ENCODE results near the gene ASB7.

ASB7 gene

DNA sequence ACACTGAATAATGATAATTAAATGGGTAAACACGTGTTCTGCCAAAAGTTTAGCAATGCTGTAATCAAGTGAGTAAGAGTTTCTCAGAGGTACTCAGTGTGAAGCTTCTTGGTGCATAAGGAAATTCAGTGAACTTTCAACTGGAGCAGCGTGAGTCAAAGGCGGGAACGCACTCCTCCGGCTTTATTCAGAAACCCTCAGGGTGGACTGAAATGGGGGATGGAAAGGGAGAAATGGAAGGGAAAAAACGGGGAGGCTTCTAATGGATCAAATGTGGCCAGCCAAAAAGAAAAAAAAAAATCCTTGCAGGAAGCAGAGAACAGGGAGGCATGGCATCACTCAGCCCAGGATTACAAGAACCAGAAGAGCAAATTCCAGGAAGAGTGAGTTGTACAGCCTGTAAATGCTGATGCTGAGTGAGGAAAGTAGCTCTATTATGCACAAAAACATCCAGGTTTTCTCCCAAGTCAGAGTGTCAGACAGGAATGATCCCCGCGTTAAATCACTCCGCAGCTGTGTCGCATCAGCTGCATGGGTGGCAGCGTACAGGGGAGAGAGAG lies 85.3 kb downstream of the ASB7 start:
- no peak for FAIRE-seq

DNA sequence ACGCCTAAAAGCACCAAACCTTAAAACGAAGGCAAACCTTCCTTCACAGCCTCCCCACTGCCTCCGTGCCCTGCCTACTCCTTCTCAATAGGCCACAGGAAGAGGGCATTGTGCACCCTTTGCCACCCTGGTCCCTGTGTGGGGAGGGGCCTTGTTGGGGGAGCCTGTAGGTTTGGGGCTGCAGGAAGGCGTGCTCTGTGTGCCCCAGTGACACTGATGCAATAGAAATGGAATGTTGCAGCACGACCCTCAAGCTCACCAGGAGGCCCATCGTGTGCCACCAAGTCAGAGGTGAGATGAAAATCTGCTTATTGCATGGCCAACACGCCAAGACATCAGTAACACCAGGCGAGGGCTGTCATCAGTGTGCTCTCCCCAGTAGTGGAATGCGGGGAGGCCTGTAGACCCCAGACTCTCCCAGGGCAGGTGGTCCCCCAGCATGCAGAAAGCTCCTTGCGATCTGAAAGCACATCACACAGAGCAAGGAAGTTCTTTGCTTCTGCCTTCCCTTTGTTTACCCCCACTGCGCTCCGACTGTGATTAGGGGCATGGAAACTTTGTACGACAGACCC lies 86.2 kb downstream of the ASB7 start:
- FAIRE-seq: no peak

DNA sequence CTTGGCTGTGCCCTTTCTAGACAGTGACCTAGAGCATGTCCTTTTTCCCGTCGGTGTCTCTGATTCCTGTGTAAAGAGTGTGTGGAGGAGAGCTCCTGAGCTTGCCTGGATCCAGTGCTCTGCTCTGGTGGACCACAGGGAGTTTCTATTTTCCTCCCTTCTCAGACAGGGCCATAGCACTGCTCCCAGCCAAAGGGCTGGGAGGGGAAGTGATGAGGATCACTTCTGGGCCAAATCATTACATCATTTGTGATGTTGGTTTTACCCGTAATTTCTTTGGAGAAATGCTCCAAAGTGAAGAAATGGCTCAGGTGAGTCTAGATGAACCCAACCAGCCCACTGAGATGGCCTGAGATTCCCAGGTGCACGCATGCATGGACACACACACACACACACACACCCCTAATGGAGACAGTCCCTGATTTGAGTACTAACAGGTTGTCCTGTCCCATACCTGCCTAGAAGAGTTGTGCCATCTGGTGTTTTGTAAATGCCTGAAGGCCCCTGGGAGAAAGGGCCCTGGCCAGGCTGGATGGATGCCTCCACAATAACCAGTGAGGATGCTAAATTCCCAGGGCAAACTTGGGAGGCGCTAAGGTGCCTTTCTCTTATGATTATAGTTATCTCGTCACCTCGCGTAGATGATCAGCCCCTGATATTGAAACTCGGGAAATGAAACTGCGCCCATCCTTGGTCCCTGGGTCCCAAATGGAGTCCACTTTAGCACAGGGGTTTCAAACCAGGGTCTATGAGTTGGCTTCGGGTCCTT lies 86.9 kb downstream of the ASB7 start:
- no peak for FAIRE-seq

DNA sequence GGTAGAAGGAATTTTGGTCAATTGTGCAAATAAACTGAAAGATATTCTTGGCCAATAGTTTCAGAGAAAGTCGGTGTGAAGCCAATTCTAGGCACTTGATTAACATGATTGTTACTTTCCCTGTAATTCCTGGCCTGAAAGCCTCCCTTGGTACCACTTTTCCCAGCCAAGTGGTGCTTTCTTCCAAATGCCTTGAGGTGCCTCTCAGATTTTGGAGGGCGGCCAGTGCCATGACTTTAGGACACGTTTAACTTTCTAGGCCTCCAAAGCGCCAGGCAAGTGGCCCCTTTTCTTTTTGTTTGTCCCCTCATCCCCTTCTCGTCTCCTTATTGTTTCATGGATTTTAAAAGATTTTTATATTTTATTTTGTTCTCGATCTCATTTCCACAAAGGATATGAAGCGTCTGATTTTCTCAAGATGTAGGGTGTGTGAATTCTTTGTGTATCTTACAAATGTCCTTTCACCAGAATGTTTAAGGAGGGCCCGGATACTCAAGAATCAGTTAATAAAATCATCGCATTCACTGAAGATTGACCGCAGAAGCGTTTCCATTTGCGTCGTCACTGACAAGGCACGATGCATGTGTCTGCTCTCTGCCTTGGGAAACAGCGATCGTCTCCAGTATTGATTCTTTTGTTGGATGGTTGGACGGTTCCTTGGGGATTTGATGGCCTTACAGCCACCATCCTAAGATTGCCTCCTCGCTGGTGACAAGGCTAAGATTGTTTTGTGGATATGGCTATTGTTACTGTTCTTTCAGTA lies 87.8 kb downstream of the ASB7 start:
- FAIRE-seq: no peak

DNA sequence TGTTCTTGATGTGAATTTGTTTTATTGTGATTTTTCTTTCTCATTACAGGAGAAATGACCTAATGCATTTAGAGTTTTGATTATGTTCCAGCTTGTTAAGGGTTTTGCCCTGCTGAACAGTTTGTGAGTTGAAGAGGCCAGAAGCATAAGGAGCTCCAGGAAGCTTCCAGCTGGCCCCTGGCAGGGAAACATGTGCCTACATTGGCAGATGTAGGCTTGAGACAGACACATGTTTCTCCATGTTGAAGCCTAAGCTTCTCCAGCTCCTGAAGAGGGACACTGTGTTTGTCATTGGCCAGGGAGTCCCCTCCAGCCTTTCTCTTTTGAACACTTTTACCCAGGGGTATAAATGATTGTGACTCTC lies 88.4 kb downstream of the ASB7 start:
- no peak for FAIRE-seq

DNA sequence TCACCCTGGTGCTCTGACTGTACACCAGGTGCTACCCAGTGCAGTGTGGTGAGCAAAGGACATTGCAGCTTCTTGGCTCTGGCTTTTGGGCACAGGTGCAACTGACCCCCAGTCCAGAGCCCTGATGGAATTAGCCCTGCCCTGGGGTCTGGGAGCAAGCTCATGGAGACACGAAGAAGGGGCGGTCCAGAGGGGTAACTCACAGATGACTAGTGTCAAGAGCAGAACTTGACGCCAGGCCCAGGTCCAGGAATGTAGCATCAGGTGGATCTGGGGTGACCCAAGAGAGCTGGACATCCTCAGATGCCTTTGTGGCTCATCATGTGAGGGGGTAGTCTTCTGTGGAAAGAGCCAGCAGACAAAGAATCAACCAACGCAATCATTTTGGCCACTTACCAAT lies 88.9 kb downstream of the ASB7 start:
- no peak for FAIRE-seq

DNA sequence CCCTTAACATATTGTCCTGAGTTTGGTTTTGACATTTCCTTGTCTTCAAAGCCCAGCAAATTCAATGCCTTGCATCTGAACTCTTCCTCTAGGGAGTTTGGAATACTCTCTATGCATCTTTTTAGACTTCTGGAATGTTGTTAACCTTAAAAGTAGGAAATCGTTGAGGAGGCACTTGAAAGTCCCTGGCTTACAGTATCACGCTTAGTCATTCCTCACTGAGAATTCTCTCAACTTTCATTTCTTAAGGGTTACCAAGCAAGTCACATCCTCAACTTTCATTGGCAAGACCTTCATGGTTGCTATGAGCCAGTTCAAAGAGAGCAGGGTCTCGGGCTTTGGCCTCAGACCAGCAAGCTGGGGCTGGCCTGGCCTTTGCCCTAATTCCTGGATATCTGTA lies 89.9 kb downstream of the ASB7 start:
- no peak for FAIRE-seq

DNA sequence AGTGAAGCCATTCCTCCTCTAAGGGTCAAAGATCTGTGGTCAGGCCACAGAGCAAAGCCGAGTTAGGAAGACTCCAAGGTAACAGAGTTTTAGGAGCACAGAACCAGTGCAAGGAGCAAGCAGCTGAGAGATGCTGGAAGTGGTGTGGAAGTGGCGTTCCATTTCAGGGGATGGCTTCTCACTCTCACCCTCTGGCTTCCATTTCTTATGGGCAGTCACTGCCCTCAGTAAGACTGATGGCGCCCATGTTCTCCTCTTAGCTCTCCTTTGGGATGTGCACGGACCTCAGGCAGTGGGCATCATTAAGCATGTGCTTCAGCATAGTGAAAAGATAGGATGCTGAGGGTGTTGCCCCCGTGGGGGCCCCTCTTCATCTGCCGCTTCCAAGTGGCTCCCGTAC lies 90.3 kb downstream of the ASB7 start:
- no peak for FAIRE-seq

DNA sequence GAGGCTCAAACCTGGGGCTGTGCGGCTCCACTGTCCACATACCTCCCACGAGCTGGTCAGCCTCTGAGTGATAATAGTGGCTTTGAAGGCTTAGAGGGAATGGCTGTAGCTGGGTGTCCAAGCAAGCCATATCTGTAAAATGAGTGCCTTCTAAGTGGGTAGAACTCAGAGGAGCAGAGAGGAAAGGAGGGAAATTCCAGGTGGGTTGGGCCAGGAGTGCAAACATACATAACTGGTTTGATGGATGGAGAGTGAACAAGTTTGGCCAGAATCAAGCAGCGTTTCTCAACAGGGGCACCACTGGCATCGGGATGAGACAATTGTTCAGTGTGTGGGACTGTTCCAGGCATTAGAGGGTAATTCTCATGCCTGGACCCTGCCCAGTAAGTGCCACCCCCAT lies 91.1 kb downstream of the ASB7 start:
- FAIRE-seq: no peak

DNA sequence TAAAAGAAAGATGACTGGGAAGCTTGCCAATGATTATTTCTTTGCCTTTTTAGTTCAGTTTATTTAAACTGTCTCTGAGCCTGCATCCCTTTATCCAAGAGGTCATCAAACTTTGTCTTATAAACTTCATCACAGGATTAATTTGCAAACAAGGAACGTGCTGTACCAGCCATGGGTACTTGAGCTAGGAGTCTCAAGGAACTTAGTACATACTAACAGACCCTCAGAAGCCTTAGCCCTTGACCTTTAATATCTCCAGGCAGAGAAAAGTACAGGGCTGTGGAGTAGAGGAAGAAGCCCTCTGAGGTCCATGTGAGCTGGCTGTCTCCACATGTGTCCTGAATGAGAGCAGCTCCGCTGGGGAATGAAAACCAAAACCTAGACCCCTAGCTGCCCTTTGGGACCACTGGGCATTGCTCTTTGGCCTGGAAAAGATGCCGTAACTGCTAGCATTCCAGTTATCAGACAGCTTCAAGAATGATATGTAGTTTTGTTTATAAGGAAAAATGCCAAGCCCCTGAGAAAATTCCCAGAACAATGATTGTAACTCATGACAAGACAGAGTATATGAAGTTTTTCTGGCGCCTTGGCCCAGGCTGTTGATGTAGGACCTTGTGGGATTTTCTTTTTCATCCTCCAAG lies 92.1 kb downstream of the ASB7 start:
- no peak for FAIRE-seq

DNA sequence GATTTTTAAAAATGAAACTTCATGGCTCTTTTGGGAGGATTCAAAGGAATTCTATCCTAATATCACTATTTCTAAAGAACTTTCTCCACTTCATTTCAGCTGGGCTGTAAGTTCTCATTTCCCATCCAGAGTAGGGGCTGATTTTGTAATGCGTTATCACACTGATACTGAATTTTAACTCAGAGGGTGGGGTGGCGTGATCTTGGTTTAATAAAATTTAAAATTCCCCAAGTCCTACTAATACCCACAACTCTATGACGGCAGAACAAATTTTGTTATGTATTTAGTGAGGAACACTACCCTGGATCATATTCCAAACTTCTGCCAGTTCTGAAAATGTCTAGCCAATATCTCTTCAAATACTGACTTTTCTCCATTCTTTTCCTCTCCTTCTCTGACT lies 92.7 kb downstream of the ASB7 start:
- no peak for FAIRE-seq

DNA sequence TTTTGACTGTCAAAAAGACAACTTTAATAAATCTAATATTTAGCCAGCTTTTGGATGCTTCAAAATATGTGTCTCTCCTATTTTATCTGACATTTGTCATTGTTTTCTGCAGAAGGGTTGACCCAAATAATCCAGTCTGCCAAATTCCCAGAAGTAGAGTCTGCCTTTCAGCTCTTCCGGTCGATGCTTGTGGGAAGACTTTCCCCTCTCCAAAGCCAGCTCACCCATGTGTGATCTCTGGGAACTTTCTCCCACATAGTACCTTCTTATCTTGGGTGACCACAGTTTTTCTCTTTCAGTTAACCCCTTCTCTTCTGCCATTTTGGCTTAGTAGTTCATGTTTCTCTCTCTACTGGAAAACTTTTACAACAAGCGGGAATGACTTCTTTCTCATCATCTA lies 94.1 kb downstream of the ASB7 start:
- no peak for FAIRE-seq

All from G401.6 (cell line).